ENCODE measurements around the gene ATG2A.
"Not testable (repeated sequence)": the region's sequence is repeated elsewhere in the genome, so short reads cannot be mapped to it uniquely, and the experiment has no call there.

ATG2A gene

GRCh38 chr11:64852804-64853509, 64.1 kb downstream of the ATG2A start:
- peak; percentile 80 to 86 (median 82) for DNase-seq

GRCh38 chr11:64851831-64852351, 65.1 kb downstream of the ATG2A start:
- DNase-seq: peak in 1 of 3 donors; percentile 33

DNA sequence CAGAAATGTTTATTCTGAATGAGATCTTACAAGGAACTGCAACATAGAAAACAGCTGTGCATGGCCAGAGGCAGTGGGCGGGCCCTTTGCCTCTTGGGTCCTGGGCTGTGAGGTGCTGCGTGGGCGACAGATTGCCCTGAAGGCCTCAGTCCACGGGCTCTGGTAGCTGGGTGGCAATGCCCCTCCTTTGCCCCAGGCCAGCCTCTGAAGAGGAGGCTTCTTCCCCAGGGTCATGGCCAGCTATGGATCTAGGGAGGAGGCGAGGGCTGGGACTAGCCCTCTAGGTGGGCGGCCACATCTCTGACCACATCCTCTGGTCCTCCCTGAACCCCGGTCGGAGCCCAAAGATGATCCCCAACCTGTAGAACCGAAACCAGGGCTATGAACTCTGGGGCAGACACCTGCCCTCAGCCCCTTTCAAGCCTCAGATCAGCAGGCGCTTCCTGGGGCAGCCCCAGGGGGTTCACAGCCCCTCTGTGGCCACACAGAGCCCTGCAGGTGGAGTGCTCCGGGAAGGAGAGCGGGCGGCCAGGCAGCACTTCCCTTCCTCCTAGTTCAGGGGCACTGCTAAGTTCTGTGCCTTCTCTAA, 65.9 kb downstream of the ATG2A start:
- peak; percentile 61 to 74 (median 71) for DNase-seq

DNA sequence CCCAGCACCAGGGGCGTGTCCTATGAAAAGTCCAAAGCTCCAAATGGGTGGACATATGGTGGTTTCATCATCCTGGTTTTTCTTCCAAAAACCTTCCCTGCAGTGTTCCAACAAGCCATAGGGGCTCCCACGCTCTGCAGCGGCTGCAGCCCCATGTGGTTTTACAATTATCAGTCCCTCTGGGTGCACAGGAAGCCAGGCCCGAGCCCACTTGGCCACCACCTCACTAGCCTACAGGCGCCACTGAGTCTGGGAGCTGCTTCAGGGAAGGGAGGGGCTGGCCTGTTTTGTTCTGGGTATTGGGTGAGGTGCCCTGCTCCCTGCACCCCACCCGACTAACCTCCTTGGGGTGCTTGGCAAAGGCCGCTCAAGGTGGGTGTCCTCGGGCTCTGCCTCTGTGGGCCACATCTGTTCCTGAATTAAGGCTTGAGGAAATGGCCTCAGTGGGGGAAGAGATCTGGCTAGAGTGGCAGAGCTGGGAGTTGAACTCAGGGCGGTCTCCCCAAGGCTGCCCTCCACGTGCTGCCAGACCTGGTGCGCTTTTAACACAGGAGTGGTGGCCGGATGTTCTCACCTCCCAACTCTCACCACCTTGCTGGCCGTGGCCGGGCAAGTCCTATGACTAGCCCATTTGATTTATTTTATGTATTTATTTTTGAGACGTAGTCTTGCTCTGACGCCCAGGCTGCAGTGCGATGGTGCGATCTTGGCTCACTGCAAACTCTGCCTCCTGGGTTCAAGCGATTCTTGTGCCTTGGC, 67.2 kb downstream of the ATG2A start:
- peak; percentile 45 to 63 (median 62) for DNase-seq

DNA sequence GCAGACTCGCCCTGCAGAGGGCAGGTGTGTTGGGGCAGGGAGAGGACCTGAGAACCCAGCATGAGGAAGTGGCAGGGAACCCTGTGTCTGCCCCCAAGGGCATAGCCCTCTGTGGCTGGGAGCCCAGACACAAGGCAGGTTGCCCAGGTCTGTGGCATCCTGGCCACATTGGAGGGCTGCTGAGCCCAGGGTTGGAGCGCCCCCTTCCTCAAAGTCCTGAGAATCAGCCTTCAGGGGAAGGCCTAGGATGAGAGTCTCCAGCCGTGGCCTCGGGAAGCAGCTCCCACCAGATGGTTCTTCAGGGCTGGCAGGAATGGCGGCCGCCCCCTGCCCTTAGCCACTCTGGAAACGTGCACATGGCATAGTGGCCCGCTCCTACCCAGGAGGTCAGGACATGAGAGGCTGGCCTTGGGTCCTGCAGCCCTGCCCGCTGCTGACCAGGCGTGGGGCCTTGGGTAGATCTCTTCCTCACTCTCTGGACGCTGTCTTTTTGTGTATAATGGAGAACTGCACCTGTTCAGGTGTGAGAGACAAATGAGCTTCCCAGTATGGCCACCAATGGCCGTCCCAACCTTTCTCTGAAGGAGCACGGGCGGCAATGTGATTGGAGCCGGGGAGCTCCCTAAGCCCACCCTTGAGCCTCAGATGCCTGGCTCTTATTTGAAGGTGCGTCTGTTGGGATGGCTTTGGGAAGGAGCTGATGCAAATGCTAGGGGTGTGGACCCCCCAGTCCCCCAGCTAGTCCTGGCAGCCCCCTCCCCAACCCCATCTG, 68.0 kb downstream of the ATG2A start:
- DNase-seq: peak in 2 of 3 donors; percentile 41 to 47

DNA sequence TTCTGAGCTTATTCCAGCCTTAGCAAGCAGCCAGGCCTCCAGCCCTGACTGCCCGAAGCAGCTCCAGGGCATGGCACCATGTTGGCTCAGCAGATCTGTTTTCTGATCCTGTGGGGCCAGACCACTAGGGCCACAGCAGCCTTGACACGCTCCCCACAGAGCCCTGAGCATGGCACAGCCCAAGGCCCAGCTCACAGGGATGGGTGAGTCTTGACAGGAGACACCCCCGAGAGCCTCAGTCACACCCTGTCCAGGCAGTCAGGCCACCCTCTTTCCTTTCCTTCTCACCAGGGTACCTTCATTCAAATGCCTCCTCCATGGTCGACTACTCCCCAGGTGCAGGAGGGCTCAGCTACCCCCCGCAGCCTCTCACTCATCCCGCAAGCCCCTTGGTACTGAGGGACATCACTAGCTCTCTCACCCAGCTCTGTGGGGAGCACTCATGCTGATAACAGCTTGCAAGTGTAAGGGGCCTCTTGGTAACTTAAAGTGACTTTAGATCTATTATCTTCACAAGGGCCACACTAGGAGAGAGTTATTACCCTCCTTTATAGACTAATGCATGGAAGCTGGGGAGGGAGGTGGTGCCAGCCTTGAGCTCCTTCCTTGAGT, 68.7 kb downstream of the ATG2A start:
- peak in 2 of 3 donors; percentile 37 to 40 for DNase-seq

- DNase-seq: peak; percentile 95 to 98 (median 96)
These were observed 69.9 kb downstream of the ATG2A start for GRCh38 chr11:64846998-64847666.

GRCh38 chr11:64845776-64846129, 71.3 kb downstream of the ATG2A start:
- not testable (repeated sequence) for DNase-seq

DNA sequence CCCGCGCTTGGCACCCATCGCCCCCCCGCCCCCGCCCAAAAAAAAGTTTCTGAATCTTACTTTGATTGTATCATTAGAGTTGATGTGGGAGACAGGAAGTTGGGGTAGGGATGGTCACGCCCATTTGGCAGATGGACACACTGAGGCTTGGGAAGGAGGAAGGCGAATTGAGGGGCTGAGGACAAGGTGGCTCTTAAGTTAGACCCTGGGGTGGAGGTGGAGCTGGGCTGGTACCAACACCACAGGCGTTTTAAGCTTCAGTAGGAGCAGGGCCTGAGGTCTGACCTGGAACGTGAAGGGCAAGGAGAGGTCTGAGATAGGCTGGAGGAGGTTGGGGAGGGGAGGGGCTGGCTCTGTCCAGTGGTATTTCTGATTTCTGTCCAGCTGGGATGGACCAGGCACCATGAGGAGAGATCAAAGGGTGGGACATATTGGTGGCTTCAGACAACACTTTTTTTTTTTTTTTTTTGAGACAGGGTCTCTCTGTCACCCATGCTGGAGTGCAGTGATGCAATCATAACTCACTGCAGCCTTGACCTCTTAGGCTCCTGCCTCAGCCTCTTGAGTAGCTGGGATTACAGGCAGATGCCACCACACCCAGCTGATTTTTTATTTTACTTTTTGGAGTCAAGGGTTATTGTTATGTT, 71.8 kb downstream of the ATG2A start:
- DNase-seq: peak in 2 of 3 donors; percentile 17 to 36
